PC-3 (cell line): ENCODE results near the gene UBALD2.

Experiments used
- EZH2 ChIP-seq: fragments of 300-600 bp; sonication (generic); IDR thresholded peaks from one replicate; pipeline ENCODE4 v1.6.1; 2017; ENCODE audit warnings: antibody characterized with exemption, mild to moderate bottlenecking, low read length; ENCODE audit not compliant: unreplicated experiment
- TF ChIP-seq, protein P1 (sequence below): fragments of 300-600 bp; sonication (generic); conservative IDR thresholded peaks from 2 replicates; pipeline ENCODE4 v1.5.1; 2017; ENCODE audit warnings: antibody characterized with exemption, low read depth, mild to moderate bottlenecking, low read length

DNA sequence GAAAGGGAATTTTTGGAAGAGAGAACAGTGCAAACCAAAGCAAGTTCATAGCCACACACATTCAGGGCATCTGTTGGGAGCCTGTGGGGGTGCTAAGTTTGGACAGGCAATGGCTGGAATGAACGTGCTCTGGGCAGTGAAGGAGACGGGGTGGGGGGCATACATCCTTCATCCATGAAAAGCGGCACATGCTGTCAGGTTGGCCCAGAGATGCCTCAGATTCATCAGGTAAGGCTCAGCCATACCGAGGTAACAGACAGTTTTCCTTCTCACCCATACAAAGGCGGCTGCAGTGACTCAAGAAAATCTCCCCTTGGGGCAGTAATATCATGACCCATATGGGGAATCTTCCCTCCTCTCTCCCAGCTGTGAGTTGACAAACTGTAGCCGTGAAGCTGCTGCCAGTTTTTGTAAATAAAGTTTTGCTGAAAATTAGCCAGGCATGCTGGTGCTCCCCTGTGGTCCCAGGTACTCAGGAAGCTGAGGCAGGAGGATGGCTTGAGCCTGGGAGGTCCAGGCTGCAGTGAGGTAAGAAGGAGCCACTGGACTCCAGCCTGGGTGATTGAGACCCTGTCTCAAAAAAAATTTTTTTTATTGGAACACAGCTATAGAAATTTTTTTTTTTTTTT, 9.2 kb upstream of the UBALD2 start:
- TF ChIP-seq, protein P1, sequence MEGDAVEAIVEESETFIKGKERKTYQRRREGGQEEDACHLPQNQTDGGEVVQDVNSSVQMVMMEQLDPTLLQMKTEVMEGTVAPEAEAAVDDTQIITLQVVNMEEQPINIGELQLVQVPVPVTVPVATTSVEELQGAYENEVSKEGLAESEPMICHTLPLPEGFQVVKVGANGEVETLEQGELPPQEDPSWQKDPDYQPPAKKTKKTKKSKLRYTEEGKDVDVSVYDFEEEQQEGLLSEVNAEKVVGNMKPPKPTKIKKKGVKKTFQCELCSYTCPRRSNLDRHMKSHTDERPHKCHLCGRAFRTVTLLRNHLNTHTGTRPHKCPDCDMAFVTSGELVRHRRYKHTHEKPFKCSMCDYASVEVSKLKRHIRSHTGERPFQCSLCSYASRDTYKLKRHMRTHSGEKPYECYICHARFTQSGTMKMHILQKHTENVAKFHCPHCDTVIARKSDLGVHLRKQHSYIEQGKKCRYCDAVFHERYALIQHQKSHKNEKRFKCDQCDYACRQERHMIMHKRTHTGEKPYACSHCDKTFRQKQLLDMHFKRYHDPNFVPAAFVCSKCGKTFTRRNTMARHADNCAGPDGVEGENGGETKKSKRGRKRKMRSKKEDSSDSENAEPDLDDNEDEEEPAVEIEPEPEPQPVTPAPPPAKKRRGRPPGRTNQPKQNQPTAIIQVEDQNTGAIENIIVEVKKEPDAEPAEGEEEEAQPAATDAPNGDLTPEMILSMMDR, result no peak
- no peak for TF ChIP-seq EZH2
